Heart left ventricle (tissue), 16 donors: Measurements from ENCODE around the gene SLC66A1. TPM values are rescaled to one million over a fixed set of nuclear protein-coding genes. Genes with fewer than 3 reads are reported as not detected.

Source experiments
- ATAC-seq, 4 donors: fragments of 200-7000 bp; cut with Tn5 transposase; one replicate each; pipeline ENCODE4 v1.9.1; 2020 to 2022; ENCODE audit warnings: moderate library complexity in 4 of 4, mild to moderate bottlenecking in 3 of 4, moderate number of reproducible peaks in 1 of 4
- DNase-seq, 5 donors: peaks; one replicate each; pipeline ENCODE4 v3.0.0-alpha.2; 2020
- H3K27ac ChIP-seq, 12 donors: fragments of 200-600 bp; sonication (generic) in 4 of 12; one replicate each; pipeline versions ENCODE4 v1.5.0 to v1.8.0; 2016 to 2022; ENCODE audit warnings: mild to moderate bottlenecking in 2 of 12
- H3K27me3 ChIP-seq, 9 donors: fragments of 200-600 bp; sonication (generic) in 2 of 9; one replicate each; pipeline versions ENCODE4 v1.5.1 to v1.8.0; 2016 to 2022; ENCODE audit warnings: mild to moderate bottlenecking in 3 of 9
- H3K36me3 ChIP-seq, 9 donors: fragments of 200-600 bp; sonication (generic) in 2 of 9; one replicate each; pipeline versions ENCODE4 v1.5.0 to v1.8.0; 2018 to 2022; ENCODE audit warnings: mild to moderate bottlenecking in 2 of 9
- H3K4me1 ChIP-seq, 12 donors: fragments of 200-600 bp; sonication (generic) in 4 of 12; one replicate each; pipeline versions ENCODE4 v1.5.0 to v1.8.0; 2016 to 2022; ENCODE audit warnings: mild to moderate bottlenecking in 3 of 12
- H3K4me3 ChIP-seq, 12 donors: fragments of 200-600 bp; sonication (generic) in 4 of 12; one replicate each; pipeline versions ENCODE4 v1.5.0 to v1.8.0; 2017 to 2022; ENCODE audit warnings: mild to moderate bottlenecking in 9 of 12, moderate library complexity in 4 of 12
- H3K9me3 ChIP-seq, 12 donors: fragments of 200-600 bp; sonication (generic) in 4 of 12; one replicate each; pipeline versions ENCODE4 v1.5.0 to v1.8.0; 2016 to 2022; ENCODE audit warnings: mild to moderate bottlenecking in 1 of 12
- CTCF ChIP-seq, 12 donors: fragments of 200-600 bp; sonication (generic) in 4 of 12; IDR thresholded peaks; one replicate each; pipeline versions ENCODE4 v1.5.0 to v1.8.0; 2018 to 2022; ENCODE audit warnings: antibody characterized with exemption in 12 of 12, mild to moderate bottlenecking in 5 of 12
- POLR2A ChIP-seq, 2 donors: fragments of 450-650 bp; IDR thresholded peaks; one replicate each; pipeline ENCODE4 v1.6.1; 2017; ENCODE audit warnings: antibody characterized with exemption in 2 of 2, mild to moderate bottlenecking in 2 of 2, moderate library complexity in 2 of 2
- WGBS, 4 donors: extraction: QIAGEN DNeasy Blood & Tissue Kit in 2 of 4; methylation state at CpG; one replicate each; pipeline versions ENCODE4 v1.1.5 to v1.1.7; 2013 to 2018; 5-methylcytosine and 5-hydroxymethylcytosine counted together
- intact Hi-C, 10 donors: fragments of 100-400 bp; cut with DNase I; formaldehyde crosslinking; loops; one replicate each; pipeline versions ENCODE4 v1.11.1 to v1.14.2; 2022
- polyA plus RNA-seq, 2 donors: library from polyadenylated mRNA; stranded (reverse); fragments of 200-250 nt; gene quantifications; one replicate each; pipeline ENCODE4 v1.2.3, GENCODE V29; 2013
- total RNA-seq, 9 donors: library from RNA; depleted of rRNA in 2 of 9; stranded (reverse); fragments of >200 nt in 2 of 9; fragmentation: NEBNext Ultra II Directional in 3 of 9; extraction: Animal tissue kit (Norgen Biotek cat#: 25700) in 3 of 9; gene quantifications; one replicate each; pipeline versions ENCODE4 v1.1.0 to v1.2.4, GENCODE V29; 2016 to 2023
- donor health status: ischemic (EF 13 %, LVEDD 7.1; RV severe dilation, severe dysfunction).
- donor health status: healthy with polysubstance abuse.
- donor health status: DM: no; HTN: yes; CAD: no.
- donor health status: DM: no; HTN: no; CAD: no.
- donor health status: ischemic (EF 25% LVEDD 6.9; RV normal size, moderate dysfunction).
- donor health status: ischemic (EF 25% LVEDD 5.7; RV mildly dilated, moderate dysfunction).
- donor health status: healthy.
- donor health status: DM: yes; HTN: yes; CAD: no.
- donor health status: ischemic (EF 35%, LVEDD 5.7; RV mildly dilated, moderate dysfunction).
- donor health status: nonischemic (EF 11% LVEDD 7.7; RV severe dilation, severe dysfunction).
- donor health status: DM: yes; HTN: yes; CAD: no.
- donor health status: PGD.
- donor health status: ischemic (EF 29% LVEDD 5.4; RV normal size, mild dysfunction).
- donor health status: nonischemic (EF 23%, LVEDD 6.1; RV moderate dilation, normal function).

The SLC66A1 gene
- total and polyA plus RNA-seq, 11 donors, result 6.4 to 19.4 (median 9.7) TPM

GRCh38 chr1:19310720-19311502 lies 1.2 kb upstream of the SLC66A1 start:
- no peak for TF ChIP-seq POLR2A (IDR thresholded peaks at IDR 0.05)
- Histone ChIP-seq H3K27ac (peak overlapping the region in 3 of 12 donors; percentile 88 to 93 (median 89)), H3K27me3 (no peaks in the 10 kb centered on the region), H3K36me3 (peaks cover 0 to 29% (median 24%) of the 10 kb centered on the region in 9 donors), H3K9me3 (no peaks in the 10 kb centered on the region), H3K4me3 (peak overlapping the region; percentile 59 to 97 (median 90)), H3K4me1 (peaks cover 0 to 33% (median 20%) of the 10 kb centered on the region in 12 donors)
- DNase-seq (peak in 1 of 5 donors; percentile 54), ATAC-seq (no peak)
- intact Hi-C loops, result loop anchor here in 1 of 10 donors (10.0 kb wide), 1 partner anchor 406 kb away; the partner anchor contains the start of gene ALDH4A1
- 47 to 50% (median 47%) methylated on average over 13 of the region's 13 CpGs for WGBS, 4 donors

- TF ChIP-seq POLR2A (IDR thresholded peaks at IDR 0.05), result no peak
- no peak for TF ChIP-seq CTCF (IDR thresholded peaks at IDR 0.05)
- intact Hi-C loops, result loop anchor here in 1 of 10 donors (10.0 kb wide), 1 partner anchor 407 kb away; the partner anchor contains the start of gene ALDH4A1
- Histone ChIP-seq H3K4me3 (peak overlapping the region; percentile 59 to 97 (median 90)), H3K4me1 (peaks cover 0 to 35% (median 20%) of the 10 kb centered on the region in 12 donors), H3K9me3 (no peaks in the 10 kb centered on the region), H3K27me3 (no peaks in the 10 kb centered on the region), H3K27ac (peak overlapping the region; percentile 21 to 95 (median 90)), H3K36me3 (peaks cover 0 to 23% (median 20%) of the 10 kb centered on the region in 9 donors)
- WGBS, 4 donors, result 1 to 3% (median 2%) methylated on average over 22 to 29 of the region's 29 CpGs
- peak in 3 of 5 donors; percentile 42 to 70 (median 47) for DNase-seq
- peak in 2 of 4 donors; percentile 1 to 8 for ATAC-seq
These were observed 609 bp upstream of the SLC66A1 start for GRCh38 chr1:19311503-19311930.

- H3K4me1 ChIP-seq, result peaks cover 0 to 35% (median 20%) of the 10 kb centered on the region in 12 donors
- intact Hi-C loops, result loop anchor here in 1 of 10 donors (10.0 kb wide), 1 partner anchor 408 kb away; the partner anchor contains the start of gene ALDH4A1
- peaks cover 0 to 13% (median 9%) of the 10 kb centered on the region in 9 donors for H3K36me3 ChIP-seq
- peak overlapping the region; percentile 59 to 97 (median 90) for H3K4me3 ChIP-seq
- no peaks in the 10 kb centered on the region for H3K9me3 ChIP-seq
- H3K27ac ChIP-seq, result peak overlapping the region in 11 of 12 donors; percentile 80 to 95 (median 93)
- DNase-seq (no peak), ATAC-seq (no peak)
- 36 to 42% (median 37%) methylated on average over 19 to 20 of the region's 20 CpGs for WGBS, 4 donors
- TF ChIP-seq POLR2A (IDR thresholded peaks at IDR 0.05), result no peak
- no peak for TF ChIP-seq CTCF (IDR thresholded peaks at IDR 0.05)
- no peaks in the 10 kb centered on the region for H3K27me3 ChIP-seq
These were observed 883 bp downstream of the SLC66A1 start for GRCh38 chr1:19312782-19313635.

GRCh38 chr1:19313636-19313959 lies 1.5 kb downstream of the SLC66A1 start:
- H3K27ac ChIP-seq, result no peak overlapping the region
- no peak overlapping the region for H3K4me3 ChIP-seq
- H3K9me3 ChIP-seq, result no peaks in the 10 kb centered on the region
- no peak for DNase-seq
- H3K36me3 ChIP-seq, result peaks cover 0 to 12% (median 10%) of the 10 kb centered on the region in 9 donors
- no peak for ATAC-seq
- intact Hi-C loops, result loop anchor here in 1 of 10 donors (10.0 kb wide), 1 partner anchor 409 kb away; the partner anchor contains the start of gene ALDH4A1
- no peak for TF ChIP-seq CTCF (IDR thresholded peaks at IDR 0.05)
- 86 to 91% (median 88%) methylated on average over 4 of the region's 4 CpGs for WGBS, 4 donors
- no peaks in the 10 kb centered on the region for H3K27me3 ChIP-seq
- H3K4me1 ChIP-seq, result peaks cover 0 to 35% (median 20%) of the 10 kb centered on the region in 12 donors
